Medulla oblongata (tissue), 1 donor: Measurements from ENCODE around the gene ACER3.

Experiments
- DNase-seq: peaks from one replicate; pipeline ENCODE4 v3.0.0-alpha.2; 2015; ENCODE audit errors: extremely low spot score

ACER3 gene

GRCh38 chr11:77074205-77074604 is 213.5 kb downstream of the ACER3 start:
- no peak for DNase-seq

- DNase-seq: no peak
These were observed 214.0 kb downstream of the ACER3 start for GRCh38 chr11:77074626-77075221.

- no peak for DNase-seq
These were observed 214.7 kb downstream of the ACER3 start for GRCh38 chr11:77075425-77075905.
